Activated CD4-positive, alpha-beta T cell treated with anti-CD3 and anti-CD28 coated beads, Interleukin-2, amount 50 U/mL, for 4 hours (primary cell): Measurements from ENCODE around the gene IL24.
"Not testable (repeated sequence)": the region's sequence is repeated elsewhere in the genome, so short reads cannot be mapped to it uniquely, and the experiment has no call there.

Source experiments
- DNase-seq, 2 experiments: peaks; one replicate each; pipeline ENCODE4 v3.0.0-alpha.2; 2020

IL24 gene, protein sequence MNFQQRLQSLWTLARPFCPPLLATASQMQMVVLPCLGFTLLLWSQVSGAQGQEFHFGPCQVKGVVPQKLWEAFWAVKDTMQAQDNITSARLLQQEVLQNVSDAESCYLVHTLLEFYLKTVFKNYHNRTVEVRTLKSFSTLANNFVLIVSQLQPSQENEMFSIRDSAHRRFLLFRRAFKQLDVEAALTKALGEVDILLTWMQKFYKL

GRCh38 chr1:206897175-206897574 lies at the start of gene IL24:
TSS of gene IL24 (plus strand) at chr1:206897443. CDS start at chr1:206897833, 390 bp downstream.
- DNase-seq: no peak

- no peak for DNase-seq
Measured at GRCh38 chr1:206847946-206848345, 49.3 kb upstream of the IL24 start.

- DNase-seq: no peak
Measured at GRCh38 chr1:206850401-206850800, 46.8 kb upstream of the IL24 start.

- no peak for DNase-seq
Measured at GRCh38 chr1:206851341-206852010, 45.8 kb upstream of the IL24 start.

- not testable (repeated sequence) for DNase-seq
Measured at GRCh38 chr1:206852662-206853061, 44.6 kb upstream of the IL24 start.

GRCh38 chr1:206853696-206854095 lies 43.5 kb upstream of the IL24 start:
- not testable (repeated sequence) for DNase-seq

- DNase-seq: no peak
Measured at GRCh38 chr1:206854401-206855129, 42.7 kb upstream of the IL24 start.

DNA sequence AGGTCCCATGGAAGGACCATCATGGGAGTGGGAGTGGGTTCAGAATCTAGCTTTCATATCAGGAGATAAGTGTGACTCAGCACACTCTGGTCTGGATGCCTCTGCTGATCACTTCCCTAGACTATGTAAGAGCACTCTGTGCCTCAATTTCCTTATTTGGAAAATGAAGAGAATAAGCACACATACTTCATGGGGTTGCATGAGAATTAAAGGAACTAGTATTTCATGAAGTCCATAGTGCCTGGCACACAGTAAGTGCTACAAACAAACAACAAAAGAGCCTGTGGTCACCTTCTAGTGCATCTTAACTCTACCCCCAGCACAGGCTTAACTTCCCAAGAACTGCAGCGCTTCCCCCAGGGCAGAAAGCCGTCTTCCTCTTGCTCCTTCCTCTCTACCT lies 41.4 kb upstream of the IL24 start:
- no peak for DNase-seq

DNA sequence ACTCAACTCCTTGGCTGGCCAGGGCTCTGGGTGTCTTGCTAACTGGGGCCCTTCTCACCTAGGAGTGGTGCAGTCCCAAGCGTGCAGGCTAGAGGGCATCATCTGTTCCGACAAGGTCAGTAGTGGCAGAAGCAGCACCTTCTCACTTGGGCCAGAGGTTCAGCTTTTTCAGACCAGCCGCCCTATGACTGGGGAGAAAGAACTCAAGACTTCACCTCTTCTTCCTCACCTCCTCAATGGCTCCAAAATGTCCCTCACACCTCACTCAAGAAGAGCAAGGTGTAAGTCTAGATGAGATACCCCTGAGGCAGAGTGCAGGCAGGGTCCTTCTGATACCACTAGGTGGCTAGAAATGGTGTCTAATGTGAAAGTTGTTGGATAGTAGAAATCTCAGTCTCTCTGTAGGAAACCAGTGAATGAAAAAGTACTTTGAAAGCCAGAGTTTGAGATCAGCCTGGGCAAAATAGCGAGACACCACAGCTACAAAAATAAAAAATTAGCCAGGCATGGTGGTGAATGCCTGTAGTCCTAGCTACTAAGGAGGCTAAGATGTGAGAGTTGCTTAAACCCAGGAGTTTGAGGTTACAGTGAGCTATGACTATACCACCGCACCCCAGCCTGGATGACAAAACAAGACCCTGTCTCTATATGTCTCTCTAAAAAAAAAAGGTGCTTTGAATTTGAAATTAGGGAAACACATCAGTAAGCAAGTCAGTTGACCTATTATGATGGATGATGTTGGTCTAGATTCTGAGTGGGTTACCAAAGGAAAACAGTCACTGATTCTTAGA lies 40.4 kb upstream of the IL24 start:
- no peak for DNase-seq

DNA sequence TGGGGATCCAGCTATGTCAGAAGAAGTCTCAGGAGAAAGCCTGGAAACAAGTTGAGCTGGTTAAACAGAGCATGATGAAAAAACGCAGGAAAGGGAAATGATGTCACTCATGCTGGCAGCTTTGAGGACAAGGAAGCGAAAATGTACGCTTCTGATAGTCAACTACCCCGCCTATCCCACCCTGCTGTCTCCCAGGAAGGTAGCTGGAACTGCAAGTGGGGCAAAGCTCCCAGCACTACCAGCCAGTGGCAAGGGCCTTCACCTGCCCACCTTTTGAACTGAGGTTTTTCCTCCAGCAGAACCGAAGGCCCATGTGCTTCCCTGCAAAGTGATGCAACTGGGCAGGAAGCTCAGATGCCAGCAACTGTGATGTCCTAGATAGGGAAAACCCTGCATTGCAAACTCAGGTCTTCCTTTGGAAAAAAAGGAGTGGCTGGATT lies 38.1 kb upstream of the IL24 start:
- DNase-seq: no peak

DNA sequence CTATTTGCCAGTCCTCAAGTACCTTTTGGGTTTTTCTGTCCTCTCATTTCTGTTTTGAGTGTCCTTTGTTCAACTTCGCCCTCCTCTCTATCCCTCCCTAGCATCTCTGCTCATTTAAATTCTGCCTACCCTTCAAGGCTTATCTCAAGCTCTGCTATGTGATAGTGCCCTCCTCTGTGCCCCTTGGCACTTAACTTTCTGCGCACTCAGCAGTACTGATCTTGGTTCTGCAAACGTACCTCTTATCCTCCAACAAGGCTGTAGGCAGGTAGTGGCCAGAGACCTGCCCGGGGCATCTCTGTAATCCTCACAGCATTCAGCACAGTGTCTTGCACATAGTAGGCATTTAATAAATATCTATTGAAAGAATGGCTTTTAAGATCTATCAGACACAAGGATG lies 37.1 kb upstream of the IL24 start:
- no peak for DNase-seq

GRCh38 chr1:206863266-206863665 lies 34.0 kb upstream of the IL24 start:
- no peak for DNase-seq

GRCh38 chr1:206864939-206865671 lies 32.1 kb upstream of the IL24 start, which contains the start of gene IL20:
TSS of gene IL20 (plus strand) at chr1:206865623. CDS start at chr1:206865853, 230 bp downstream.
- peak; percentile 84 to 86 for DNase-seq

DNA sequence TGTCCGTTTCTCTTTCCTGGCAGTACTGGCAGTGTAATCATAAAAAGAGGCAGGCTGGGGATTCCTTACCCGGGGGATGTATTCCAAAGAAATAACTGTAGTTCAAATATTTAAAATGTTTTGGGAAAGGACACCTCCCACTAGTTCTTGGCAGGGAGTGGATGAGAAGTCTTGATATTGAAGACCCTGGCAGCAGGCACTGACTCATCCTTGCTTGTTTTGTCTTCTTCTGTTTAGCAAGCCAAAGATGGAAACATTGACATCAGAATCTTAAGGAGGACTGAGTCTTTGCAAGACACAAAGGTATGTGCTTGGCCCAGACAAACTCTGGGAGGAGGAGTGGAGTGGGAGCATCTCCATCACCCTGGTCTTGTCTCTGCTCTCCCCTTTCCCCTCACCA lies 31.2 kb upstream of the IL24 start:
- DNase-seq: no peak

DNA sequence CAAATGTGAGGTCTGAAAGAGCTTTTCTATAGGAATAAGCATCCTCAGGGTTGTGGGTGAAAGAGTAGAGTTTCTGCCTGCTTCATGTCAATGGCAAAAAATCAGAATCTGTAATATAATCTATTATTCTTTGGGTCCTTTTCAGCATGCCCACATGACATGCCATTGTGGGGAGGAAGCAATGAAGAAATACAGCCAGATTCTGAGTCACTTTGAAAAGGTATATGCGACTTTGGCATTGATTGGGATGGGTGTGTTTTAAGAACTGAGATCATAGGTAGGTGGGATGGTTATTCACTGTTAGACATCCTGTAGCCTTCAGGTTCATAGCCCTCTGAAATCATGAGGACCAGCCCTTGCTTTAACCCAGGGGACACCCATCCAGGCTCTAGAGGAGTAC lies 30.0 kb upstream of the IL24 start:
- no peak for DNase-seq

DNA sequence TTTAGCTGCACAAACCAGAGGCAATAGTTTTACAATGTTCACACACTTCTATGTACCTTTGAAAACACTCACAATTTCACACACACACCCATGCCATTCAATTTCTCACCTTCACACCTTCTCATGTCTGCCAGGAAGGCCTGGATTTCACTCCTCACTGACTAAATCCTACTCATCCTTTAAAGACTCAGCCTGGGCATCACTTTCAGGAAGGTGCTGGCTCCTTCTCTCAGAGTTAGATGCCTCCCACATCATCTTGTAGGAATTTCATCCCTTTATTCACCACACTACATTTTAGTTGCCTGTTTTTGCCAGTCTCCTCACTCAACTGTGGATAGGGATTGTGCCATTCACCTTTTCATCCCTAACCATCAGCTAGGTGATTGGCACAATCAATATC lies 29.5 kb upstream of the IL24 start:
- no peak for DNase-seq

DNA sequence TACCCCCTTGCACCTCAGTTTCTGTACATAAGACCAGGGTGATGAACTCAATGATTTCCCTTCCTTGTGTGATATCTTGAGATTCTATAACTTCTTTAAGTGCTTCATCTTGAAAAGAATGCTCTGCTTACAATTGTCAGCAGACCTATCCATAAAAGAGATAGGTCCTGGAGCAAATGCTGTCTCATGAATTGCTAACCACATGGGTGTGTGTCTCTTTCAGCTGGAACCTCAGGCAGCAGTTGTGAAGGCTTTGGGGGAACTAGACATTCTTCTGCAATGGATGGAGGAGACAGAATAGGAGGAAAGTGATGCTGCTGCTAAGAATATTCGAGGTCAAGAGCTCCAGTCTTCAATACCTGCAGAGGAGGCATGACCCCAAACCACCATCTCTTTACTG lies 29.0 kb upstream of the IL24 start:
- DNase-seq: no peak

DNA sequence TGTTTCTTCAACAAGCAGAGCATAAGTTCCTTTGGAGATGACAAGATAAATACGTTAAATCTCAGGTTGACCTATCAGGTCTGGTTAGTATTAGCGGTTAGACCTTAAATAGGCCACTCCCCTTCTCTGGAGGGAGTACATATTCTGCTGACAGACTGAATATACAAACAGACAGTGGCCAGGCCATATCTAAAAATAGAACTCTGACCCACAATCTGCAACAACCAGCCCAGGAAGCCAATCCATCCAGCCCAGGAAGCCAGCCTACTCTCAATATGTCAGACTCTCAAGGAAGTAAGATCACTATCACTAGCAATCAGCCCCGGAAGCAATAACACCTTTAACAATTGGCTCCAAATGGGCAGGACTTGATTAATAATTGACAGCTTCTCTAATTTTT lies 25.1 kb upstream of the IL24 start:
- DNase-seq: no peak

- DNase-seq: no peak
Measured at GRCh38 chr1:206873603-206874188, 23.5 kb upstream of the IL24 start.

GRCh38 chr1:206875752-206876377 lies 21.4 kb upstream of the IL24 start:
- no peak for DNase-seq

DNA sequence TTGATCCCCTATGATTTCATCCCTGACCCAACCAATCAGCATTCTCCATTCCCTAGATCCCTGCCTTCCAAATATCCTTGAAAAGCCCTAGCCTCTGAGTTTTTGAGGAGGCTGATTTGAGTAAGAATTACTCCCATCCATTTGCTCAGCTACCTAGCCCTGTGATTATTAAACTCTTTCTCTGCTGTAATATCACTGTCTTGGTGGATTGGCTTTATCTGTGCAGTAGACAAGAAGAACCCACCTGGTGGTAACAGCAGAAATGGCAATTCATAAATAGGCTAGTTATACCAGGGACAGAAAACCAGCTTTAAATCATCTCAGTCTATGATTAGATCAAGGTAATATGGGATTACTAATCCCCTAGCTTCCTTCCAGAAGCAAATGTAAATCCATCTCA lies 18.8 kb upstream of the IL24 start:
- no peak for DNase-seq

GRCh38 chr1:206880314-206880713 lies 16.9 kb upstream of the IL24 start:
- DNase-seq: no peak
